Measurements from ENCODE around the gene BDH2. TPM values are rescaled to one million over a fixed set of nuclear protein-coding genes. Genes with fewer than 3 reads are reported as not detected.
A peak's percentile ranks its signal among the peaks of the same experiment; 100 is the strongest.

Gene BDH2
- total and polyA plus RNA-seq, 2 donors from 2014 or later = 104 to 473 TPM

- peaks cover 15 to 63% (median 52%) of the 10 kb centered on the region in 3 donors for H3K36me3 ChIP-seq (ENCODE audit: control insufficient read depth in 2 of 3, insufficient read depth in 3 of 3, low read length in 3 of 3)
- FAIRE-seq = no peak
- H3K27ac ChIP-seq (ENCODE audit: low read depth in 2 of 2, low read length in 2 of 2) = no peak overlapping the region
- no peak for DNase-seq
- H3K9ac ChIP-seq (ENCODE audit: low read length in 3 of 3) = no peak overlapping the region
- no peak overlapping the region for H3K4me3 ChIP-seq (ENCODE audit: low read length in 3 of 3)
- intact Hi-C loops (cut with DNase I) = no loop called here
- H3K4me1 ChIP-seq (ENCODE audit: control insufficient read depth in 2 of 3, insufficient read depth in 2 of 3, low read depth in 1 of 3, low read length in 3 of 3) = no peaks in the 10 kb centered on the region
- no peaks in the 10 kb centered on the region for H3K9me3 ChIP-seq (ENCODE audit: control insufficient read depth in 2 of 3, insufficient read depth in 1 of 3, low read length in 3 of 3)
- no peaks in the 10 kb centered on the region for H3K27me3 ChIP-seq (ENCODE audit: control insufficient read depth, insufficient read depth, low read length)
- no peak for TF ChIP-seq CTCF (IDR thresholded peaks at IDR 0.05; ENCODE audit: borderline replicate concordance, extremely low read depth, insufficient read depth)
Measured at GRCh38 chr4:103085555-103086196, 14.0 kb downstream of the BDH2 start.

DNA sequence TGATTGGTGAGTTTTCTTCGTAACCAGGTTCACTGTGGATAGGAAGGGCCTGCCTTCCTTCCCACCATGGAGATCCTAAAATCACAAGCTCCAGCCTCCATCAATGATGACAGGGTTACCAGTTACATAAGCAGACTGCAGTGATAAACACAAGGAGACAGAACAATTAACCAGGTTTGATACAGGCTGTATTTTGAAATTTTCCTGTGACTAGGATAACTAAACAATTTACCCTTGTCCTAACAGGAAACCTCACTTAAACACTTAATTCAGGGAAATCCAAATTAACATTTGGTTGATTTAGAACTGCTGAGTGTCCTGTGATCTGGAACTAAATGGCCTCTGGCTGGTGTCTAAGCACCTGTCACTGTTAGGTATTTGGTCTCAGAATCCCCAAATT, 20.0 kb downstream of the BDH2 start:
- H3K36me3 ChIP-seq (ENCODE audit: control insufficient read depth in 2 of 3, insufficient read depth in 3 of 3, low read length in 3 of 3) = peaks cover 3 to 19% (median 15%) of the 10 kb centered on the region in 3 donors
- FAIRE-seq = no peak
- H3K9ac ChIP-seq (ENCODE audit: low read length in 3 of 3) = no peak overlapping the region
- TF ChIP-seq CTCF (IDR thresholded peaks at IDR 0.05; ENCODE audit: borderline replicate concordance, extremely low read depth, insufficient read depth) = no peak
- H3K27me3 ChIP-seq (ENCODE audit: control insufficient read depth, insufficient read depth, low read length) = no peaks in the 10 kb centered on the region
- intact Hi-C loops (cut with DNase I) = no loop called here
- H3K9me3 ChIP-seq (ENCODE audit: control insufficient read depth in 2 of 3, insufficient read depth in 1 of 3, low read length in 3 of 3) = no peaks in the 10 kb centered on the region
- peaks cover 0 to 5% (median 0%) of the 10 kb centered on the region in 3 donors for H3K4me1 ChIP-seq (ENCODE audit: control insufficient read depth in 2 of 3, insufficient read depth in 2 of 3, low read depth in 1 of 3, low read length in 3 of 3)
- H3K4me3 ChIP-seq (ENCODE audit: low read length in 3 of 3) = no peak overlapping the region
- DNase-seq = no peak
- H3K27ac ChIP-seq (ENCODE audit: low read depth in 2 of 2, low read length in 2 of 2) = no peak overlapping the region

GRCh38 chr4:103076747-103077347, 22.8 kb downstream of the BDH2 start, which contains the start of gene SLC9B2:
TSS of gene SLC9B2 (minus strand) at chr4:103076761. CDS start at chr4:103067550, 9,211 bp downstream.
- Histone ChIP-seq H3K4me3 (ENCODE audit: low read length in 3 of 3) (peak within 1 kb of the TSS; percentile 51 to 68 (median 53)), H3K36me3 (ENCODE audit: control insufficient read depth in 2 of 3, insufficient read depth in 3 of 3, low read length in 3 of 3) (peaks cover 0 to 13% (median 12%) of the 10 kb centered on the region in 3 donors), H3K27me3 (ENCODE audit: control insufficient read depth, insufficient read depth, low read length) (no peaks in the 10 kb centered on the region), H3K4me1 (ENCODE audit: control insufficient read depth in 2 of 3, insufficient read depth in 2 of 3, low read depth in 1 of 3, low read length in 3 of 3) (peaks cover 0 to 5% (median 0%) of the 10 kb centered on the region in 3 donors), H3K9me3 (ENCODE audit: control insufficient read depth in 2 of 3, insufficient read depth in 1 of 3, low read length in 3 of 3) (no peaks in the 10 kb centered on the region), H3K9ac (ENCODE audit: low read length in 3 of 3) (peak within 1 kb of the TSS; percentile 34 to 77 (median 65)), H3K27ac (ENCODE audit: low read depth in 2 of 2, low read length in 2 of 2) (peak within 1 kb of the TSS in 1 of 2 donors; percentile 65)
- intact Hi-C loops (cut with DNase I) = no loop called here
- TF ChIP-seq CTCF (IDR thresholded peaks at IDR 0.05; ENCODE audit: borderline replicate concordance, extremely low read depth, insufficient read depth) = no peak
- DNase-seq = no peak
- no peak for FAIRE-seq

Measured in kidney (tissue), 14 donors.